OCI-LY1 (cell line): ENCODE data around the gene SETSIP.

Source experiments
- H2AFZ ChIP-seq: fragments of 200-600 bp; sonication (generic), shearing (Covaris generic); 2 replicates; pipeline ENCODE4 v1.6.0; 2014; ENCODE audit warnings: antibody characterized with exemption, mild to moderate bottlenecking, low read length
- H3F3A ChIP-seq: fragments of 200-600 bp; sonication (generic), shearing (Covaris generic); 2 replicates; pipeline ENCODE4 v1.6.0; 2014; ENCODE audit warnings: mild to moderate bottlenecking, antibody characterized with exemption, low read length, moderate library complexity; ENCODE audit not compliant: insufficient read depth
- H3K27ac ChIP-seq: fragments of 200-600 bp; sonication (generic); 2 replicates; pipeline ENCODE4 v1.5.1; 2014; ENCODE audit warnings: low read length, mixed run types, mild to moderate bottlenecking, low read depth; ENCODE audit not compliant: poor library complexity, severe bottlenecking
- H3K27me3 ChIP-seq: fragments of 200-600 bp; sonication (generic); 2 replicates; pipeline ENCODE4 v1.6.0; 2014; ENCODE audit warnings: antibody characterized with exemption, mild to moderate bottlenecking, low read length, moderate library complexity; ENCODE audit not compliant: insufficient read depth
- H3K36me3 ChIP-seq: fragments of 200-600 bp; sonication (generic); 2 replicates; pipeline ENCODE4 v1.6.1; 2014; ENCODE audit warnings: mild to moderate bottlenecking, antibody characterized with exemption, low read length, moderate library complexity, mixed read lengths; ENCODE audit not compliant: insufficient read depth
- H3K4me1 ChIP-seq: fragments of 200-600 bp; sonication (generic); 2 replicates; pipeline ENCODE4 v1.5.1; 2014; ENCODE audit warnings: mild to moderate bottlenecking, low read length, moderate library complexity; ENCODE audit not compliant: insufficient read depth, severe bottlenecking
- H3K4me2 ChIP-seq: fragments of 200-600 bp; sonication (generic), shearing (Covaris generic); 2 replicates; pipeline ENCODE4 v1.6.1; 2014; ENCODE audit warnings: low read length
- H3K4me3 ChIP-seq: fragments of 200-600 bp; sonication (generic); 2 replicates; pipeline ENCODE4 v1.5.1; 2014; ENCODE audit warnings: low read length, low read depth, mild to moderate bottlenecking, mixed read lengths; ENCODE audit not compliant: poor library complexity, severe bottlenecking
- H3K79me2 ChIP-seq: fragments of 200-600 bp; shearing (Covaris generic); 2 replicates; pipeline ENCODE4 v1.6.1; 2016; ENCODE audit warnings: mixed run types, low read length, mixed read lengths; ENCODE audit not compliant: insufficient read depth
- H3K9ac ChIP-seq: fragments of 200-600 bp; sonication (generic), shearing (Covaris generic); 2 replicates; pipeline ENCODE4 v1.6.1; 2014; ENCODE audit warnings: mild to moderate bottlenecking, low read length, mixed read lengths
- H3K9me2 ChIP-seq: fragments of 200-600 bp; sonication (generic), shearing (Covaris generic); 2 replicates; pipeline ENCODE4 v1.6.1; 2014; ENCODE audit warnings: low read depth, mild to moderate bottlenecking, low read length, mixed read lengths
- H3K9me3 ChIP-seq: fragments of 200-600 bp; shearing (Covaris generic); 2 replicates; pipeline ENCODE4 v1.6.1; 2014; ENCODE audit warnings: low read length, mixed read lengths
- H4K20me1 ChIP-seq: fragments of 200-600 bp; sonication (generic), shearing (Covaris generic); 2 replicates; pipeline ENCODE4 v1.6.0; 2016; ENCODE audit warnings: mild to moderate bottlenecking, low read length; ENCODE audit not compliant: insufficient read depth
- CTCF ChIP-seq: fragments of 200-600 bp; sonication (generic), shearing (Covaris generic); IDR thresholded peaks from 2 replicates; pipeline ENCODE4 v1.5.1; 2017; ENCODE audit warnings: mild to moderate bottlenecking, antibody characterized with exemption, low read length, moderate library complexity, mixed read lengths
- EZH2 ChIP-seq: fragments of 200-600 bp; sonication (generic), shearing (Covaris generic); IDR thresholded peaks from 2 replicates; pipeline ENCODE4 v1.8.0; 2017; ENCODE audit warnings: borderline replicate concordance, mixed run types, mild to moderate bottlenecking, antibody characterized with exemption, low read length, moderate library complexity, mixed read lengths

Gene SETSIP

GRCh38 chr1:92117526-92117925, 42.3 kb upstream of the SETSIP start:
- Histone ChIP-seq H3K27ac (no peak overlapping the region), H4K20me1 (no peaks in the 10 kb centered on the region), H3K27me3 (no peaks in the 10 kb centered on the region), H3K4me1 (peaks cover 4% of the 10 kb centered on the region), H3K4me2 (no peak overlapping the region), H3F3A (no peaks in the 10 kb centered on the region), H2AFZ (no peak overlapping the region), H3K36me3 (no peaks in the 10 kb centered on the region), H3K79me2 (no peaks in the 10 kb centered on the region), H3K9ac (no peak overlapping the region), H3K4me3 (no peak overlapping the region), H3K9me2 (no peaks in the 10 kb centered on the region), H3K9me3 (no peaks in the 10 kb centered on the region)
- TF ChIP-seq EZH2 = no peak
- TF ChIP-seq CTCF = no peak

GRCh38 chr1:92108631-92109030, 33.4 kb upstream of the SETSIP start:
- Histone ChIP-seq H3K4me2 (no peak overlapping the region), H3K27me3 (no peaks in the 10 kb centered on the region), H3K4me1 (no peaks in the 10 kb centered on the region), H3K36me3 (peaks cover 13% of the 10 kb centered on the region), H3K9me3 (no peaks in the 10 kb centered on the region), H3K4me3 (no peak overlapping the region), H4K20me1 (no peaks in the 10 kb centered on the region), H3K9ac (no peak overlapping the region), H3F3A (no peaks in the 10 kb centered on the region), H2AFZ (no peak overlapping the region), H3K79me2 (no peaks in the 10 kb centered on the region), H3K9me2 (no peaks in the 10 kb centered on the region), H3K27ac (no peak overlapping the region)
- TF ChIP-seq CTCF (no peak), EZH2 (no peak)

GRCh38 chr1:92105546-92106081, 30.4 kb upstream of the SETSIP start:
- Histone ChIP-seq H3K4me2 (no peak overlapping the region), H3K79me2 (no peaks in the 10 kb centered on the region), H4K20me1 (no peaks in the 10 kb centered on the region), H3K9ac (no peak overlapping the region), H3K9me3 (no peaks in the 10 kb centered on the region), H3K9me2 (no peaks in the 10 kb centered on the region), H2AFZ (no peak overlapping the region), H3K27me3 (no peaks in the 10 kb centered on the region), H3F3A (no peaks in the 10 kb centered on the region), H3K4me1 (no peaks in the 10 kb centered on the region), H3K36me3 (peaks cover 13% of the 10 kb centered on the region), H3K4me3 (no peak overlapping the region), H3K27ac (no peak overlapping the region)
- TF ChIP-seq CTCF = no peak
- TF ChIP-seq EZH2 = no peak
